WTC11 (cell line): Measurements from ENCODE around the gene WDR1. TPM values are rescaled to one million over a fixed set of nuclear protein-coding genes. Genes with fewer than 3 reads are reported as not detected.

Experiments
- ATAC-seq: fragments of 200-7000 bp; cut with Tn5 transposase; 2 replicates; pipeline ENCODE4 v1.10.0; 2021; ENCODE audit warnings: mild to moderate bottlenecking, moderate library complexity
- Bru-seq: library from RNA; stranded (reverse); fragments of 400-500 nt; gene quantifications from one replicate; lab custom pipeline; 2021; lab: Mats Ljungman, UMichigan
- CTCF ChIA-PET: fragments of 300-600 bp; sonication (Branson Sonifier 250); formaldehyde crosslinking; loops from one replicate; lab custom pipeline; 2021; ENCODE audit warnings: antibody characterized with exemption; lab: Charles Lee
- POLR2A ChIA-PET: fragments of 350-600 bp; sonication (Branson Sonifier 250); formaldehyde crosslinking; loops from one replicate; lab custom pipeline; 2021; ENCODE audit warnings: antibody characterized with exemption; lab: Charles Lee
- DNase-seq: peaks from one replicate; pipeline ENCODE4 v3.0.0; 2021; ENCODE audit warnings: low spot score
- H3K27ac Mint-ChIP-seq: 2 replicates; pipeline ENCODE4 v1.8.0; 2021; ENCODE audit warnings: mixed read lengths
- H3K27me3 Mint-ChIP-seq: 2 replicates; pipeline ENCODE4 v1.8.0; 2021; ENCODE audit warnings: low read depth, mild to moderate bottlenecking, moderate library complexity, mixed read lengths
- H3K36me3 Mint-ChIP-seq: 2 replicates; pipeline ENCODE4 v1.8.0; 2021; ENCODE audit warnings: mixed read lengths
- H3K4me1 Mint-ChIP-seq: 2 replicates; pipeline ENCODE4 v1.8.0; 2022; ENCODE audit warnings: mixed read lengths
- H3K4me3 Mint-ChIP-seq: 2 replicates; pipeline ENCODE4 v1.8.0; 2021; ENCODE audit warnings: mild to moderate bottlenecking, moderate library complexity, mixed read lengths
- H3K9me3 Mint-ChIP-seq: 2 replicates; pipeline ENCODE4 v1.8.0; 2021; ENCODE audit warnings: mixed read lengths
- CREM ChIP-seq: sonication (generic); formaldehyde crosslinking; IDR thresholded peaks from 2 replicates; pipeline ENCODE4 v1.8.1; 2022; ENCODE audit warnings: mild to moderate bottlenecking, missing genetic modification reagents, moderate library complexity
- EMX1 ChIP-seq: fragments of 250-450 bp; sonication (Bioruptor Pico); IDR thresholded peaks from 2 replicates; pipeline ENCODE4 v1.8.0; 2021; ENCODE audit warnings: mild to moderate bottlenecking
- ETV6 ChIP-seq: sonication (generic); formaldehyde crosslinking; IDR thresholded peaks from 2 replicates; pipeline ENCODE4 v1.8.1; 2022; ENCODE audit warnings: mild to moderate bottlenecking, missing genetic modification reagents
- GRHL2 ChIP-seq: fragments of 250-450 bp; sonication (Bioruptor Pico); IDR thresholded peaks from 2 replicates; pipeline ENCODE4 v1.8.0; 2022; ENCODE audit warnings: mild to moderate bottlenecking, moderate library complexity; ENCODE audit not compliant: insufficient replicate concordance, severe bottlenecking
- NFATC4 ChIP-seq: fragments of 250-450 bp; sonication (Bioruptor Pico); IDR thresholded peaks from 2 replicates; pipeline ENCODE4 v1.9.0; 2021; ENCODE audit warnings: mild to moderate bottlenecking
- NR2C2 ChIP-seq: sonication (generic); formaldehyde crosslinking; IDR thresholded peaks from 2 replicates; pipeline ENCODE4 v1.8.0; 2022; ENCODE audit warnings: mild to moderate bottlenecking, missing genetic modification reagents
- RELA ChIP-seq: sonication (generic); formaldehyde crosslinking; IDR thresholded peaks from 2 replicates; pipeline ENCODE4 v1.8.1; 2022; ENCODE audit warnings: missing genetic modification reagents, mild to moderate bottlenecking, borderline replicate concordance
- SMAD4 ChIP-seq: sonication (generic); formaldehyde crosslinking; IDR thresholded peaks from 2 replicates; pipeline ENCODE4 v1.8.0; 2022; ENCODE audit warnings: mild to moderate bottlenecking, missing genetic modification reagents
- SP1 ChIP-seq: sonication (generic); formaldehyde crosslinking; conservative IDR thresholded peaks from 2 replicates; pipeline ENCODE4 v1.8.1; 2022; ENCODE audit warnings: missing genetic modification reagents
- TEAD1 ChIP-seq: sonication (generic); formaldehyde crosslinking; IDR thresholded peaks from 2 replicates; pipeline ENCODE4 v1.8.0; 2022; ENCODE audit warnings: mild to moderate bottlenecking, missing genetic modification reagents
- TP53 ChIP-seq: sonication (generic); formaldehyde crosslinking; IDR thresholded peaks from 2 replicates; pipeline ENCODE4 v1.8.1; 2023; ENCODE audit warnings: mild to moderate bottlenecking, missing genetic modification reagents
- ZNF416 ChIP-seq: fragments of 250-450 bp; sonication (Bioruptor Pico); IDR thresholded peaks from 2 replicates; pipeline ENCODE4 v1.9.0; 2021; ENCODE audit warnings: mild to moderate bottlenecking, inconsistent platforms
- ZNF671 ChIP-seq: fragments of 250-450 bp; sonication (Bioruptor Pico); IDR thresholded peaks from 2 replicates; pipeline ENCODE4 v1.8.0; 2021; ENCODE audit warnings: mild to moderate bottlenecking
- long read RNA-seq, 3 experiments: library from RNA in 1 of 3; library from capped mRNA in 1 of 3; library from polyadenylated mRNA in 1 of 3; unstranded in 2 of 3; stranded (forward) in 1 of 3; transcript quantifications; one replicate each; pipeline ENCODE4 v2.0.0, GENCODE V29; 2021
- total RNA-seq: library from RNA; stranded (reverse); gene quantifications from 3 replicates; pipeline ENCODE4 v1.2.3, GENCODE V29; 2021
- TF ChIP-seq, protein P1 (sequence below): fragments of 250-450 bp; sonication (Bioruptor Pico); IDR thresholded peaks from 2 replicates; pipeline ENCODE4 v1.9.0; 2021; ENCODE audit warnings: moderate library complexity, mild to moderate bottlenecking, inconsistent platforms, borderline replicate concordance
- TF ChIP-seq, protein P2 (sequence below): sonication (generic); formaldehyde crosslinking; IDR thresholded peaks from 2 replicates; pipeline ENCODE4 v1.8.0; 2022; ENCODE audit warnings: mild to moderate bottlenecking, missing genetic modification reagents
- TF ChIP-seq, protein P3 (sequence below): sonication (generic); formaldehyde crosslinking; IDR thresholded peaks from 2 replicates; pipeline ENCODE4 v1.8.0; 2022; ENCODE audit warnings: mild to moderate bottlenecking, missing genetic modification reagents
- TF ChIP-seq, protein P4 (sequence below): fragments of 250-450 bp; sonication (Bioruptor Pico); IDR thresholded peaks from 2 replicates; pipeline ENCODE4 v1.9.0; 2021; ENCODE audit warnings: mild to moderate bottlenecking, borderline replicate concordance
- TF ChIP-seq, protein P5 (sequence below): fragments of 250-450 bp; sonication (Bioruptor Pico); conservative IDR thresholded peaks from 2 replicates; pipeline ENCODE4 v1.9.0; 2021; ENCODE audit warnings: mild to moderate bottlenecking
- TF ChIP-seq, protein P6 (sequence below): fragments of 250-450 bp; sonication (Bioruptor Pico); IDR thresholded peaks from 2 replicates; pipeline ENCODE4 v1.9.0; 2021; ENCODE audit warnings: mild to moderate bottlenecking

Gene WDR1, protein sequence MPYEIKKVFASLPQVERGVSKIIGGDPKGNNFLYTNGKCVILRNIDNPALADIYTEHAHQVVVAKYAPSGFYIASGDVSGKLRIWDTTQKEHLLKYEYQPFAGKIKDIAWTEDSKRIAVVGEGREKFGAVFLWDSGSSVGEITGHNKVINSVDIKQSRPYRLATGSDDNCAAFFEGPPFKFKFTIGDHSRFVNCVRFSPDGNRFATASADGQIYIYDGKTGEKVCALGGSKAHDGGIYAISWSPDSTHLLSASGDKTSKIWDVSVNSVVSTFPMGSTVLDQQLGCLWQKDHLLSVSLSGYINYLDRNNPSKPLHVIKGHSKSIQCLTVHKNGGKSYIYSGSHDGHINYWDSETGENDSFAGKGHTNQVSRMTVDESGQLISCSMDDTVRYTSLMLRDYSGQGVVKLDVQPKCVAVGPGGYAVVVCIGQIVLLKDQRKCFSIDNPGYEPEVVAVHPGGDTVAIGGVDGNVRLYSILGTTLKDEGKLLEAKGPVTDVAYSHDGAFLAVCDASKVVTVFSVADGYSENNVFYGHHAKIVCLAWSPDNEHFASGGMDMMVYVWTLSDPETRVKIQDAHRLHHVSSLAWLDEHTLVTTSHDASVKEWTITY
- total RNA-seq (288 to 306 TPM (median 288 TPM) in 3 replicates), Bru-seq, nascent RNA (percentile 88 among the genes with signal in this experiment)
- long read RNA-seq, experiment 1, transcript WDR1-203 (15 exons, 3,142 nt), result major isoform, 1,066 of 1,241 reads
- long read RNA-seq, experiment 1, transcript WDR1-202 (12 exons, 2,722 nt), result minor isoform, 27 of 1,241 reads
- long read RNA-seq, experiment 1, partial matches to known transcripts, result 122 of 1,241 reads
- long read RNA-seq, experiment 1, other reads (novel, unspliced or antisense), result 26 of 1,241 reads
- long read RNA-seq, experiment 2, transcript WDR1-203 (15 exons, 3,142 nt), result major isoform, 116 of 323 reads
- long read RNA-seq, experiment 2, transcript WDR1-204 (15 exons, 3,054 nt), result minor isoform, 38 of 323 reads
- long read RNA-seq, experiment 2, partial matches to known transcripts, result 87 of 323 reads
- long read RNA-seq, experiment 2, other reads (novel, unspliced or antisense), result 77 of 323 reads
- long read RNA-seq, experiment 3, transcript WDR1-203 (15 exons, 3,142 nt), result major isoform, 106 of 168 reads
- long read RNA-seq, experiment 3, partial matches to known transcripts, result 53 of 168 reads
- long read RNA-seq, experiment 3, other reads (novel, unspliced or antisense), result 4 of 168 reads

DNA sequence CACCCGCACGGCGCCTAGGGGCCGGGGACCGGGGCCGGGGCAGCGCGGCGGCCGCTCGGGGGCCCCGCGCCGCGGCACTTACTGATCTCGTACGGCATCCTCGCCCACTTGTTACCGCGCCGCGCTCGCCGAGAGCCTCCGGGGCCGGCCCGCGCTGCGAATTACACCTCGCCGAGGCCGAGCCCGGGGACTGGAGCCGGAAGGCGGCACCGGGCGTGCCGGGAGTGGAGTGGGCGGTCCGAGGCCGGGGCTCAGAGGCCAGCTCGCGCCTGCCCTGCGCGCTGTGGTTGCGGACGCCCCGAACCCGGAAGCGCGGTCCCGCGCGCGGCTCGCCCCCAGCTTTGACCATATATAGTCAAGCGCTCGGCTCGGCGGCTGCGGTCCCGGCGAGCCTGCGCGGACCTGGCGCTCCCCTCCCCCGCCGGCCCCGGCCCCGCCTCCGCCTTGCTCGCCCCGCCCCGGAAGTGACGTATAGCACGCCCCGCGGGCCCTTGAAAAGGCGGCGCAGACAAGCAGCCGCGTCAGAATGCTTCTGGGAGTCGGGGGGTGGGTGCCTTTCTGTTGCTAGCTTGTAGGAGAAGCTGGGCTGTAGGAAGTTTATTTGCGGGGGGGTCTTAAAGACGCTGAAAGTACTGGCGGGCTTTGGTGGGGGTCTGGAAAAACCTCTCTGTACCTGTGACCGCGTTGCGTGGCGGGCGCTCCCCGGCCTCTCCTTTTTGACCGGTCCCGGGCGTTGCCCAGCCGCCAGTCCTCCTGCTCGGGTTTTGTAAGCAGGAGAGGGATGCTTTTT lies at the start of gene WDR1:
Gene WDR1 (minus strand): TSS at position 231 of the 790 bp plus-strand sequence. CDS start 133 bp downstream, at position 98.
- Mint-ChIP-seq H3K9me3 (no peaks in the 10 kb centered on the region), H3K4me3 (peak within 1 kb of the TSS; percentile 85), H3K36me3 (peaks cover 41% of the 10 kb centered on the region), H3K27me3 (no peaks in the 10 kb centered on the region), H3K4me1 (peaks cover 66% of the 10 kb centered on the region), H3K27ac (peak within 1 kb of the TSS; percentile 97)
- DNase-seq (peak; percentile 95), ATAC-seq (peak; percentile 84)
- ChIA-PET CTCF (interaction anchor here (0.7 to 1.6 kb wide), 5 partner anchors 24 to 410 kb away, joined by 3 to 9 read pairs (median 3); no protein-coding TSS in a partner anchor), POLR2A (interaction anchor here (0.6 to 4.3 kb wide), 20 partner anchors 10 to 1037 kb away, joined by 3 to 51 read pairs (median 4); no protein-coding TSS in a partner anchor)
- TF ChIP-seq NFATC4 (CRISPR knock-in tag) (no peak), ETV6 (CRISPR knock-in tag) (0 out of 2 replicates have a peak, but pooled peaks have one; percentile 11), ZNF416 (CRISPR knock-in tag) (0 out of 2 replicates have a peak, but pooled peaks have one; percentile 75), RELA (CRISPR knock-in tag) (no peak), GRHL2 (CRISPR knock-in tag) (no peak), CREM (CRISPR knock-in tag) (peak; percentile 87), SMAD4 (CRISPR knock-in tag) (no peak), SP1 (CRISPR knock-in tag) (peak; percentile 89), EMX1 (CRISPR knock-in tag) (no peak), NR2C2 (CRISPR knock-in tag) (no peak), TP53 (CRISPR knock-in tag) (no peak), TEAD1 (CRISPR knock-in tag) (no peak), ZNF671 (CRISPR knock-in tag) (0 out of 2 replicates have a peak, but pooled peaks have one; percentile 18)
- TF ChIP-seq, protein P1, sequence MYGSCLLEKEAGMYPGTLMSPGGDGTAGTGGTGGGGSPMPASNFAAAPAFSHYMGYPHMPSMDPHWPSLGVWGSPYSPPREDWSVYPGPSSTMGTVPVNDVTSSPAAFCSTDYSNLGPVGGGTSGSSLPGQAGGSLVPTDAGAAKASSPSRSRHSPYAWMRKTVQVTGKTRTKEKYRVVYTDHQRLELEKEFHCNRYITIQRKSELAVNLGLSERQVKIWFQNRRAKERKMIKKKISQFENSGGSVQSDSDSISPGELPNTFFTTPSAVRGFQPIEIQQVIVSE (CRISPR knock-in tag), result no peak
- TF ChIP-seq, protein P2, sequence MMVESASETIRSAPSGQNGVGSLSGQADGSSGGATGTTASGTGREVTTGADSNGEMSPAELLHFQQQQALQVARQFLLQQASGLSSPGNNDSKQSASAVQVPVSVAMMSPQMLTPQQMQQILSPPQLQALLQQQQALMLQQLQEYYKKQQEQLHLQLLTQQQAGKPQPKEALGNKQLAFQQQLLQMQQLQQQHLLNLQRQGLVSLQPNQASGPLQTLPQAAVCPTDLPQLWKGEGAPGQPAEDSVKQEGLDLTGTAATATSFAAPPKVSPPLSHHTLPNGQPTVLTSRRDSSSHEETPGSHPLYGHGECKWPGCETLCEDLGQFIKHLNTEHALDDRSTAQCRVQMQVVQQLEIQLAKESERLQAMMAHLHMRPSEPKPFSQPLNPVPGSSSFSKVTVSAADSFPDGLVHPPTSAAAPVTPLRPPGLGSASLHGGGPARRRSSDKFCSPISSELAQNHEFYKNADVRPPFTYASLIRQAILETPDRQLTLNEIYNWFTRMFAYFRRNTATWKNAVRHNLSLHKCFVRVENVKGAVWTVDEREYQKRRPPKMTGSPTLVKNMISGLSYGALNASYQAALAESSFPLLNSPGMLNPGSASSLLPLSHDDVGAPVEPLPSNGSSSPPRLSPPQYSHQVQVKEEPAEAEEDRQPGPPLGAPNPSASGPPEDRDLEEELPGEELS (CRISPR knock-in tag), result no peak
- TF ChIP-seq, protein P3, sequence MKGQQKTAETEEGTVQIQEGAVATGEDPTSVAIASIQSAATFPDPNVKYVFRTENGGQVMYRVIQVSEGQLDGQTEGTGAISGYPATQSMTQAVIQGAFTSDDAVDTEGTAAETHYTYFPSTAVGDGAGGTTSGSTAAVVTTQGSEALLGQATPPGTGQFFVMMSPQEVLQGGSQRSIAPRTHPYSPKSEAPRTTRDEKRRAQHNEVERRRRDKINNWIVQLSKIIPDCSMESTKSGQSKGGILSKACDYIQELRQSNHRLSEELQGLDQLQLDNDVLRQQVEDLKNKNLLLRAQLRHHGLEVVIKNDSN (CRISPR knock-in tag), result no peak
- TF ChIP-seq, protein P4, sequence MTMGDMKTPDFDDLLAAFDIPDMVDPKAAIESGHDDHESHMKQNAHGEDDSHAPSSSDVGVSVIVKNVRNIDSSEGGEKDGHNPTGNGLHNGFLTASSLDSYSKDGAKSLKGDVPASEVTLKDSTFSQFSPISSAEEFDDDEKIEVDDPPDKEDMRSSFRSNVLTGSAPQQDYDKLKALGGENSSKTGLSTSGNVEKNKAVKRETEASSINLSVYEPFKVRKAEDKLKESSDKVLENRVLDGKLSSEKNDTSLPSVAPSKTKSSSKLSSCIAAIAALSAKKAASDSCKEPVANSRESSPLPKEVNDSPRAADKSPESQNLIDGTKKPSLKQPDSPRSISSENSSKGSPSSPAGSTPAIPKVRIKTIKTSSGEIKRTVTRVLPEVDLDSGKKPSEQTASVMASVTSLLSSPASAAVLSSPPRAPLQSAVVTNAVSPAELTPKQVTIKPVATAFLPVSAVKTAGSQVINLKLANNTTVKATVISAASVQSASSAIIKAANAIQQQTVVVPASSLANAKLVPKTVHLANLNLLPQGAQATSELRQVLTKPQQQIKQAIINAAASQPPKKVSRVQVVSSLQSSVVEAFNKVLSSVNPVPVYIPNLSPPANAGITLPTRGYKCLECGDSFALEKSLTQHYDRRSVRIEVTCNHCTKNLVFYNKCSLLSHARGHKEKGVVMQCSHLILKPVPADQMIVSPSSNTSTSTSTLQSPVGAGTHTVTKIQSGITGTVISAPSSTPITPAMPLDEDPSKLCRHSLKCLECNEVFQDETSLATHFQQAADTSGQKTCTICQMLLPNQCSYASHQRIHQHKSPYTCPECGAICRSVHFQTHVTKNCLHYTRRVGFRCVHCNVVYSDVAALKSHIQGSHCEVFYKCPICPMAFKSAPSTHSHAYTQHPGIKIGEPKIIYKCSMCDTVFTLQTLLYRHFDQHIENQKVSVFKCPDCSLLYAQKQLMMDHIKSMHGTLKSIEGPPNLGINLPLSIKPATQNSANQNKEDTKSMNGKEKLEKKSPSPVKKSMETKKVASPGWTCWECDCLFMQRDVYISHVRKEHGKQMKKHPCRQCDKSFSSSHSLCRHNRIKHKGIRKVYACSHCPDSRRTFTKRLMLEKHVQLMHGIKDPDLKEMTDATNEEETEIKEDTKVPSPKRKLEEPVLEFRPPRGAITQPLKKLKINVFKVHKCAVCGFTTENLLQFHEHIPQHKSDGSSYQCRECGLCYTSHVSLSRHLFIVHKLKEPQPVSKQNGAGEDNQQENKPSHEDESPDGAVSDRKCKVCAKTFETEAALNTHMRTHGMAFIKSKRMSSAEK, result 0 out of 2 replicates have a peak, but pooled peaks have one; percentile 27
- TF ChIP-seq, protein P5, sequence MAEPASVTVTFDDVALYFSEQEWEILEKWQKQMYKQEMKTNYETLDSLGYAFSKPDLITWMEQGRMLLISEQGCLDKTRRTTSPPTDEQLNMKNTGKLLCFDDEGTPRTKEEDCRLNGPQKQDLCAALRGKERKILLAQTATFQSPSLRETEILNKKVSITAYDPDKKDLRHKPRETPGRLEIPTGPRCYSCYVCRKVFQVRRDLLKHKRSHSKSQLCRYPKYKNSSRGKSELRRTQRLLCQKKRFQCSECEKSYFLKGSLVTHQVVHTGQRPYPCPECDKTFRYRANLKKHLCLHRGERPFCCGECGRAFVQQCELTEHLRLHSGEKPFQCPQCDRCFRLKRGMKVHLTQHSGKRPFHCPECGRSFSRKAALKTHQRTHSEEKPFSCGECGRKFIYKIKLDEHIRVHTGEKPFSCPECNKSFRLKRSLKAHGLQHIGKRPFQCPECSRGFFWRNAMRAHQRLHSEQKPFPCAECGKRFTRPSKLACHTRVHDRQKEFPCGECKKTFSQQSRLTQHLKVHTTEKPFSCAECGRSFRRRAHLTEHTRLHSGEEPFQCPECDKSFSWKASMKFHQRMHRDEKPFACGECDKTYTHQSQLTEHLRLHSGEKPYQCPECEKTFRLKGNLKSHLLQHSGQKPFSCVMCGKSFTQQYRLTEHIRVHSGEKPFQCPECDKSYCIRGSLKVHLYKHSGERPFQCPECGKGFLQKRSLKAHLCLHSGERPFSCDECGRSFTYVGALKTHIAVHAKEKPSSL (CRISPR knock-in tag), result peak; percentile 76; the same call in 1 of the 2 replicates
- TF ChIP-seq, protein P6, sequence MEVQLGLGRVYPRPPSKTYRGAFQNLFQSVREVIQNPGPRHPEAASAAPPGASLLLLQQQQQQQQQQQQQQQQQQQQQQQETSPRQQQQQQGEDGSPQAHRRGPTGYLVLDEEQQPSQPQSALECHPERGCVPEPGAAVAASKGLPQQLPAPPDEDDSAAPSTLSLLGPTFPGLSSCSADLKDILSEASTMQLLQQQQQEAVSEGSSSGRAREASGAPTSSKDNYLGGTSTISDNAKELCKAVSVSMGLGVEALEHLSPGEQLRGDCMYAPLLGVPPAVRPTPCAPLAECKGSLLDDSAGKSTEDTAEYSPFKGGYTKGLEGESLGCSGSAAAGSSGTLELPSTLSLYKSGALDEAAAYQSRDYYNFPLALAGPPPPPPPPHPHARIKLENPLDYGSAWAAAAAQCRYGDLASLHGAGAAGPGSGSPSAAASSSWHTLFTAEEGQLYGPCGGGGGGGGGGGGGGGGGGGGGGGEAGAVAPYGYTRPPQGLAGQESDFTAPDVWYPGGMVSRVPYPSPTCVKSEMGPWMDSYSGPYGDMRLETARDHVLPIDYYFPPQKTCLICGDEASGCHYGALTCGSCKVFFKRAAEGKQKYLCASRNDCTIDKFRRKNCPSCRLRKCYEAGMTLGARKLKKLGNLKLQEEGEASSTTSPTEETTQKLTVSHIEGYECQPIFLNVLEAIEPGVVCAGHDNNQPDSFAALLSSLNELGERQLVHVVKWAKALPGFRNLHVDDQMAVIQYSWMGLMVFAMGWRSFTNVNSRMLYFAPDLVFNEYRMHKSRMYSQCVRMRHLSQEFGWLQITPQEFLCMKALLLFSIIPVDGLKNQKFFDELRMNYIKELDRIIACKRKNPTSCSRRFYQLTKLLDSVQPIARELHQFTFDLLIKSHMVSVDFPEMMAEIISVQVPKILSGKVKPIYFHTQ (CRISPR knock-in tag), result peak; percentile 86
